Neural progenitor cell (in vitro differentiated cells): ENCODE measurements around the gene RRM2. TPM values are rescaled to one million over a fixed set of nuclear protein-coding genes. Genes with fewer than 3 reads are reported as not detected.

Experiments used
- DNase-seq: peaks from one replicate; pipeline ENCODE4 v3.0.0-alpha.2; 2016; ENCODE audit warnings: low spot score
- H2AFZ ChIP-seq: fragments of 200-600 bp; sonication (generic); replicated peaks from 2 replicates; pipeline ENCODE4 v1.6.1; 2016; ENCODE audit warnings: antibody characterized with exemption
- H3F3A ChIP-seq: fragments of 200-600 bp; sonication (generic); 2 replicates; pipeline ENCODE4 v1.6.1; 2016; ENCODE audit warnings: antibody characterized with exemption, low read depth
- H3K27ac ChIP-seq: fragments of 200-600 bp; sonication (generic); 2 replicates; pipeline ENCODE4 v1.5.1; 2016; ENCODE audit warnings: mild to moderate bottlenecking
- H3K27me3 ChIP-seq: fragments of 200-600 bp; sonication (generic); 2 replicates; pipeline ENCODE4 v1.6.1; 2016; ENCODE audit warnings: mild to moderate bottlenecking, moderate library complexity
- H3K36me3 ChIP-seq: fragments of 200-600 bp; sonication (generic); 2 replicates; pipeline ENCODE4 v1.5.1; 2016
- H3K4me1 ChIP-seq: fragments of 200-600 bp; sonication (generic); 2 replicates; pipeline ENCODE4 v1.6.1; 2016; ENCODE audit warnings: mixed run types
- H3K4me2 ChIP-seq: fragments of 200-600 bp; sonication (generic); 2 replicates; pipeline ENCODE4 v1.6.1; 2016
- H3K4me3 ChIP-seq: fragments of 200-600 bp; sonication (generic); 2 replicates; pipeline ENCODE4 v1.5.1; 2016
- H3K79me2 ChIP-seq: fragments of 200-600 bp; sonication (generic); 2 replicates; pipeline ENCODE4 v1.6.1; 2016; ENCODE audit warnings: low read depth
- H3K9ac ChIP-seq: fragments of 200-600 bp; sonication (generic); 2 replicates; pipeline ENCODE4 v1.6.1; 2016
- H3K9me3 ChIP-seq: fragments of 200-600 bp; sonication (generic); 2 replicates; pipeline ENCODE4 v1.5.1; 2016; ENCODE audit warnings: low read depth
- H4K20me1 ChIP-seq: fragments of 200-600 bp; sonication (generic); 2 replicates; pipeline ENCODE4 v1.6.1; 2016; ENCODE audit warnings: low read depth
- H3K27ac Mint-ChIP-seq: 3 replicates; pipeline ENCODE4 v1.8.0; 2021; ENCODE audit warnings: mixed read lengths
- H3K27me3 Mint-ChIP-seq: 2 replicates; pipeline ENCODE4 v1.8.0; 2022; ENCODE audit warnings: low read depth, mild to moderate bottlenecking, inconsistent platforms, moderate library complexity, mixed read lengths; ENCODE audit not compliant: insufficient read depth
- H3K36me3 Mint-ChIP-seq: 3 replicates; pipeline ENCODE4 v1.8.0; 2021; ENCODE audit warnings: mixed read lengths
- H3K4me1 Mint-ChIP-seq: 3 replicates; pipeline ENCODE4 v1.8.0; 2021; ENCODE audit warnings: mixed read lengths
- H3K4me3 Mint-ChIP-seq: 3 replicates; pipeline ENCODE4 v1.8.0; 2021; ENCODE audit warnings: mild to moderate bottlenecking, moderate library complexity, mixed read lengths
- H3K9me3 Mint-ChIP-seq: 3 replicates; pipeline ENCODE4 v1.8.0; 2020; ENCODE audit warnings: mixed read lengths
- CTCF ChIP-seq: fragments of 200-600 bp; sonication (generic); IDR thresholded peaks from 2 replicates; pipeline ENCODE4 v1.5.1; 2017; ENCODE audit warnings: antibody characterized with exemption, mild to moderate bottlenecking
- EZH2 ChIP-seq: fragments of 200-600 bp; sonication (generic); IDR thresholded peaks from 2 replicates; pipeline ENCODE4 v1.6.1; 2017; ENCODE audit warnings: antibody characterized with exemption, mild to moderate bottlenecking, moderate library complexity
- EZH2phosphoT487 ChIP-seq: fragments of 200-600 bp; sonication (generic); IDR thresholded peaks from 2 replicates; pipeline ENCODE4 v1.6.1; 2017; ENCODE audit warnings: antibody characterized with exemption
- total RNA-seq: library from RNA; depleted of rRNA; stranded (reverse); fragments of >200 nt; gene quantifications from 2 replicates; pipeline ENCODE4 v1.2.3, GENCODE V29; 2015; ENCODE audit warnings: low replicate concordance

Gene RRM2
- total RNA-seq, 1 donor from 2014 or later, result 66.0 TPM

GRCh38 chr2:10096641-10097040, 25.9 kb upstream of the RRM2 start:
- H3K4me3 ChIP-seq, result no peak overlapping the region
- peaks cover 30% of the 10 kb centered on the region for H3K4me1 ChIP-seq
- H3K27me3 ChIP-seq, result no peaks in the 10 kb centered on the region
- no peaks in the 10 kb centered on the region for H3K9me3 ChIP-seq
- no peak overlapping the region for H3K27ac ChIP-seq
- DNase-seq, result peak; percentile 16
- H3K9me3 Mint-ChIP-seq, result no peaks in the 10 kb centered on the region
- no peak overlapping the region for H3K4me3 Mint-ChIP-seq
- peaks cover 5% of the 10 kb centered on the region for H4K20me1 ChIP-seq
- H2AFZ ChIP-seq, result no peak overlapping the region
- H3K27me3 Mint-ChIP-seq, result peaks cover 8% of the 10 kb centered on the region
- no peaks in the 10 kb centered on the region for H3K79me2 ChIP-seq
- no peak overlapping the region for H3K27ac Mint-ChIP-seq
- peaks cover 2% of the 10 kb centered on the region for H3K36me3 Mint-ChIP-seq
- TF ChIP-seq EZH2 (no peak), EZH2phosphoT487 (no peak), CTCF (no peak)
- peaks cover 55% of the 10 kb centered on the region for H3K4me1 Mint-ChIP-seq
- H3K4me2 ChIP-seq, result no peak overlapping the region
- no peak overlapping the region for H3K9ac ChIP-seq
- H3F3A ChIP-seq, result no peaks in the 10 kb centered on the region
- no peaks in the 10 kb centered on the region for H3K36me3 ChIP-seq

DNA sequence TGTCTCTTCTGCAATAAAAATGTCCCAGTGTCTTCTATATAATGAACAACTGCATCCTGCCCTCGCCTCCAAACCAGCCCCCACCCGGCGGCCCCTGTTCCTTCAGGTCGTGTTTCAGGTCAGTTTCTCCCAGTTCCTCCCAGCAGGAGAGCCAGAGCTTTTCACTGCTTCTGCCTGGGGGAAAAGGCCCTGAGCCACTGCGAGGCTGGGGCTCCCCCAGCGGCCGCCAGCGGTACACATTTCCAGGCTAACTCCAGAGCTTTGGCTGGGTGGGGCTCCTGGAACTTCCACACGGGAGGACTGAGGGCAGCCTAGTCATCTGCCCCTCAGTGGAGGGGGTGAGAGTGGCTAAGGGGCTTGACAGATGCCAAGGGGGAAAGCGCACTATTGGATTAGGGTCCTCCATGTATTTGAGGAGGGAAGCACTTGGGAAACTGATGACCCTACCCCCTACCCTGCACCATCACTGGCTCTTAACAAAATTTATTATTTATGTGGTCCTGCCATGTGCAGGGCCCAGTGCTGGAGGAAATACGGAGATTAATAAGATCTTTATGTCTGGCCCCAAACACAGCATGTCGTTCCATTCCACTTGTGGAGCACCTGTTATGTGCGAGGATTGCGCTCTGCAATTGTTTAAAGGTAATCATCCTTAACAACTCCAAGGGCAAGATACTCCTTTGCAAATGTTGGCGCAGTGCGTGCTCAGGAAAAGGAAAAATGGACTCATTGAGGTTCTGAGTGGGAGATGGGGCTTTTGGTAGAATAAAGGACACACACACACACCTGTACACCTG, 25.0 kb upstream of the RRM2 start:
- TF ChIP-seq CTCF (peak; percentile 89), EZH2phosphoT487 (no peak)
- Mint-ChIP-seq H3K4me3 (peak overlapping the region; percentile 4), H3K9me3 (no peaks in the 10 kb centered on the region), H3K27ac (peak overlapping the region; percentile 69), H3K4me1 (peaks cover 60% of the 10 kb centered on the region), H3K27me3 (peaks cover 8% of the 10 kb centered on the region), H3K36me3 (peaks cover 2% of the 10 kb centered on the region)
- peak overlapping the region; percentile 16 for H3K4me2 ChIP-seq
- no peaks in the 10 kb centered on the region for H3K27me3 ChIP-seq
- H2AFZ ChIP-seq, result no peak overlapping the region
- H3K27ac ChIP-seq, result no peak overlapping the region
- peak; percentile 85 for DNase-seq
- peaks cover 5% of the 10 kb centered on the region for H4K20me1 ChIP-seq
- H3K4me1 ChIP-seq, result peaks cover 30% of the 10 kb centered on the region
- H3K9ac ChIP-seq, result no peak overlapping the region
- no peaks in the 10 kb centered on the region for H3K79me2 ChIP-seq
- no peaks in the 10 kb centered on the region for H3K36me3 ChIP-seq
- H3K9me3 ChIP-seq, result no peaks in the 10 kb centered on the region
- no peaks in the 10 kb centered on the region for H3F3A ChIP-seq
- no peak overlapping the region for H3K4me3 ChIP-seq

DNA sequence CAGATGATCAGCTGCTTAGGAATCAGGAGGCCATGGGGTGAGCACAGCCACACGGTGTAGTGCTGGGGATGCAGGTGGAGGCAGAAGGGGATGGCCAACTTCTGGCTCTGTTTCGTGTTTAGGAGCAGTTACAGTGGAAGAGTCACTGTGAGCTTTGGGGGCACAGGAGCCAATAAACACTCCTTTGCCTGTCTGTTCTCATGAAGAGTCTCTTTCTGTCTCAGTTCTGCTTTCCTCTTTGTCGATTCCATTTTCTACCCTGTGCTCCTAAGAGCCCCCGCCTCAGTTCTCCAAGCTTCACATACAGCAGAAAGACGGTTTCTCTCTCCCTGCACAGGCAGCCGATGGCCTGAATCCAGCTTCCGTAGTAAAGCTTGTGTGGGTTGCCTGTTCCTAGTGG, 21.0 kb upstream of the RRM2 start:
- Histone ChIP-seq H4K20me1 (peaks cover 5% of the 10 kb centered on the region), H3K36me3 (no peaks in the 10 kb centered on the region), H3K4me3 (no peak overlapping the region), H3K79me2 (no peaks in the 10 kb centered on the region), H2AFZ (no peak overlapping the region), H3F3A (no peaks in the 10 kb centered on the region), H3K27ac (no peak overlapping the region), H3K4me2 (no peak overlapping the region), H3K9me3 (no peaks in the 10 kb centered on the region), H3K9ac (no peak overlapping the region), H3K4me1 (peaks cover 8% of the 10 kb centered on the region), H3K27me3 (no peaks in the 10 kb centered on the region)
- Mint-ChIP-seq H3K36me3 (no peaks in the 10 kb centered on the region), H3K27ac (no peak overlapping the region), H3K4me3 (no peak overlapping the region), H3K9me3 (no peaks in the 10 kb centered on the region), H3K4me1 (peaks cover 30% of the 10 kb centered on the region), H3K27me3 (peaks cover 2% of the 10 kb centered on the region)
- TF ChIP-seq EZH2phosphoT487 (no peak), EZH2 (no peak), CTCF (no peak)
- no peak for DNase-seq
